ENCODE data around the gene RIMBP2.

DNA sequence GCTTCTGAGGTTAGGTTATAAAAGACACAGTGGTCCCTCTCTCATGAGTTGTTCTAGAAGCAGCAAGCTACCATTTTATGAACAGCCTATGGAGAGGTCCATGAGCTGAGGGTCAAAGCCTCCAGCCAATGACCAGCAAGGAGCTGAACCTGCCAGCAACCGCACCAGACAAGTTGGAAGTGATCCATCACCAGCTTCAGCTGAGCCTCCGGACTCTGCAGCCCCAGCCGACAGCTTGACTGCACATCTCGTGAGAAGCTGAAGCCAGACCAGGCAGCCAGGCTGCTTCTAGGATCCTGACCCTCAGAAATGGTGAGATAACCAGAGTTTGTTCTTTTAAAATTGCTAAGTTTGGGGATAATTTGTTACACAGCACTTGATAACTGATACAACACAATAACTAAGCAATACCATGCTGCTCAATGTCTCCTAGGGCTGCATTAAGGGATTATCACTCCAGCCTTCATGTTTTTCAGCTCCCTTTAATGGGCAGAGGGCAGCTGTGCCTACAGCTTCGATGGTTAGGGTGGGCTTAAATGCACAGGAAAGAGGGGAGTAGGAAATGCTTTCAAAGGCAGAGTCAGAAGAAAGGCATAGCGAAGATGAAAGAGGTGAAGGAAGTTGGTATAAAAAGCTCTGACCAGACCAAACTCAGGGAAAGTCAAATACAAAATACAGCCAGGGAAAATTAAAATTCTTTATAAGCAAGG is 149.5 kb downstream of the RIMBP2 start:
- TF ChIP-seq, protein P1, sequence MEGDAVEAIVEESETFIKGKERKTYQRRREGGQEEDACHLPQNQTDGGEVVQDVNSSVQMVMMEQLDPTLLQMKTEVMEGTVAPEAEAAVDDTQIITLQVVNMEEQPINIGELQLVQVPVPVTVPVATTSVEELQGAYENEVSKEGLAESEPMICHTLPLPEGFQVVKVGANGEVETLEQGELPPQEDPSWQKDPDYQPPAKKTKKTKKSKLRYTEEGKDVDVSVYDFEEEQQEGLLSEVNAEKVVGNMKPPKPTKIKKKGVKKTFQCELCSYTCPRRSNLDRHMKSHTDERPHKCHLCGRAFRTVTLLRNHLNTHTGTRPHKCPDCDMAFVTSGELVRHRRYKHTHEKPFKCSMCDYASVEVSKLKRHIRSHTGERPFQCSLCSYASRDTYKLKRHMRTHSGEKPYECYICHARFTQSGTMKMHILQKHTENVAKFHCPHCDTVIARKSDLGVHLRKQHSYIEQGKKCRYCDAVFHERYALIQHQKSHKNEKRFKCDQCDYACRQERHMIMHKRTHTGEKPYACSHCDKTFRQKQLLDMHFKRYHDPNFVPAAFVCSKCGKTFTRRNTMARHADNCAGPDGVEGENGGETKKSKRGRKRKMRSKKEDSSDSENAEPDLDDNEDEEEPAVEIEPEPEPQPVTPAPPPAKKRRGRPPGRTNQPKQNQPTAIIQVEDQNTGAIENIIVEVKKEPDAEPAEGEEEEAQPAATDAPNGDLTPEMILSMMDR (IDR thresholded peaks at IDR 0.05; ENCODE audit: low read length): no peak
- TF ChIP-seq EZH2 (optimal IDR thresholded peaks at IDR 0.05; ENCODE audit: low read depth, low read length): no peak
- no peak for TF ChIP-seq EZH2phosphoT487 (IDR thresholded peaks at IDR 0.05; ENCODE audit: low read length)
